Loucy (cell line): ENCODE measurements around the gene PER2.

Experiments used
- H2AFZ ChIP-seq: fragments of 200-600 bp; sonication (generic); 2 replicates; pipeline ENCODE4 v1.6.0; 2016; ENCODE audit warnings: antibody characterized with exemption, mild to moderate bottlenecking, low read length, moderate library complexity
- H3F3A ChIP-seq: fragments of 200-600 bp; 2 replicates; pipeline ENCODE4 v1.6.0; 2016; ENCODE audit warnings: antibody characterized with exemption, low read depth, mild to moderate bottlenecking
- H3K27me3 ChIP-seq: fragments of 200-600 bp; sonication (generic); 2 replicates; pipeline ENCODE4 v1.6.1; 2014; ENCODE audit warnings: low read length, mild to moderate bottlenecking; ENCODE audit not compliant: insufficient read depth, poor library complexity, severe bottlenecking
- H3K36me3 ChIP-seq: fragments of 200-600 bp; sonication (generic); 2 replicates; pipeline ENCODE4 v1.6.1; 2016; ENCODE audit warnings: low read length; ENCODE audit not compliant: insufficient read depth
- H3K4me1 ChIP-seq: fragments of 200-600 bp; sonication (generic); 2 replicates; pipeline ENCODE4 v1.5.1; 2014; ENCODE audit warnings: low read length, mild to moderate bottlenecking; ENCODE audit not compliant: insufficient read depth, poor library complexity, severe bottlenecking
- H3K4me2 ChIP-seq: fragments of 200-600 bp; sonication (generic); 2 replicates; pipeline ENCODE4 v1.6.0; 2014; ENCODE audit warnings: antibody characterized with exemption, low read length, low read depth, mild to moderate bottlenecking; ENCODE audit not compliant: poor library complexity, severe bottlenecking
- H3K4me3 ChIP-seq: fragments of 200-600 bp; sonication (generic); 2 replicates; pipeline ENCODE4 v1.5.1; 2014; ENCODE audit warnings: low read length, mild to moderate bottlenecking, mixed read lengths; ENCODE audit not compliant: poor library complexity, severe bottlenecking
- H3K79me2 ChIP-seq: fragments of 200-600 bp; sonication (generic); 2 replicates; pipeline ENCODE4 v1.6.1; 2014; ENCODE audit warnings: low read length; ENCODE audit not compliant: insufficient read depth
- H3K9ac ChIP-seq: fragments of 200-600 bp; sonication (generic); 2 replicates; pipeline ENCODE4 v1.6.0; 2014; ENCODE audit warnings: mild to moderate bottlenecking, low read depth, low read length, moderate library complexity; ENCODE audit not compliant: poor library complexity, severe bottlenecking
- H3K9me2 ChIP-seq: fragments of 200-600 bp; sonication (generic); replicated peaks from 2 replicates; pipeline ENCODE4 v1.6.1; 2016; ENCODE audit warnings: low read depth, low read length, mixed read lengths
- H3K9me3 ChIP-seq: fragments of 200-600 bp; sonication (generic); 2 replicates; pipeline ENCODE4 v1.6.1; 2014; ENCODE audit warnings: mild to moderate bottlenecking, antibody characterized with exemption, low read length, low read depth; ENCODE audit not compliant: insufficient read depth
- H4K20me1 ChIP-seq: fragments of 200-600 bp; sonication (generic); 2 replicates; pipeline ENCODE4 v1.6.0; 2014; ENCODE audit warnings: antibody characterized with exemption, low read length, mild to moderate bottlenecking; ENCODE audit not compliant: insufficient read depth, poor library complexity, severe bottlenecking
- CTCF ChIP-seq: fragments of 200-600 bp; sonication (generic); conservative IDR thresholded peaks from 2 replicates; pipeline ENCODE4 v1.5.1; 2014; ENCODE audit warnings: mild to moderate bottlenecking, antibody characterized with exemption, low read length
- EZH2phosphoT487 ChIP-seq: fragments of 200-600 bp; IDR thresholded peaks from 2 replicates; pipeline ENCODE4 v1.6.1; 2018; ENCODE audit warnings: antibody characterized with exemption, mild to moderate bottlenecking, moderate library complexity, borderline replicate concordance

Gene PER2

GRCh38 chr2:238233625-238234024 lies 54.8 kb downstream of the PER2 start:
- peaks cover 5% of the 10 kb centered on the region for H3K4me1 ChIP-seq
- H3K79me2 ChIP-seq = no peaks in the 10 kb centered on the region
- H3K36me3 ChIP-seq = no peaks in the 10 kb centered on the region
- no peak overlapping the region for H3K4me2 ChIP-seq
- H3K27me3 ChIP-seq = no peaks in the 10 kb centered on the region
- TF ChIP-seq EZH2phosphoT487 (no peak), CTCF (no peak)
- no peak overlapping the region for H3K4me3 ChIP-seq
- H3K9ac ChIP-seq = no peak overlapping the region
- H2AFZ ChIP-seq = no peak overlapping the region
- H3K9me2 ChIP-seq = no peaks in the 10 kb centered on the region
- no peaks in the 10 kb centered on the region for H4K20me1 ChIP-seq
- no peaks in the 10 kb centered on the region for H3F3A ChIP-seq
- H3K9me3 ChIP-seq = no peaks in the 10 kb centered on the region

GRCh38 chr2:238231809-238232208 lies 56.6 kb downstream of the PER2 start:
- H3K9ac ChIP-seq = no peak overlapping the region

GRCh38 chr2:238231251-238231793 lies 57.1 kb downstream of the PER2 start:
- Histone ChIP-seq H3K27me3 (no peaks in the 10 kb centered on the region), H3K4me3 (no peak overlapping the region), H3K9me3 (no peaks in the 10 kb centered on the region), H3K9me2 (no peaks in the 10 kb centered on the region), H3K4me1 (peaks cover 3% of the 10 kb centered on the region), H3K79me2 (no peaks in the 10 kb centered on the region), H2AFZ (no peak overlapping the region), H3K9ac (no peak overlapping the region), H4K20me1 (no peaks in the 10 kb centered on the region), H3K36me3 (no peaks in the 10 kb centered on the region), H3K4me2 (no peak overlapping the region), H3F3A (no peaks in the 10 kb centered on the region)
- TF ChIP-seq CTCF (no peak), EZH2phosphoT487 (no peak)

More at GRCh38 chr2:238231809-238232208, 56.6 kb downstream of the PER2 start:
- H3K27me3 ChIP-seq = no peaks in the 10 kb centered on the region
- H3K9me2 ChIP-seq = no peaks in the 10 kb centered on the region
- H3K4me1 ChIP-seq = peaks cover 3% of the 10 kb centered on the region
- TF ChIP-seq CTCF (no peak), EZH2phosphoT487 (no peak)
- no peak overlapping the region for H3K4me3 ChIP-seq
- H4K20me1 ChIP-seq = no peaks in the 10 kb centered on the region
- no peaks in the 10 kb centered on the region for H3K36me3 ChIP-seq
- H2AFZ ChIP-seq = no peak overlapping the region
- no peaks in the 10 kb centered on the region for H3K9me3 ChIP-seq
- H3K4me2 ChIP-seq = no peak overlapping the region
- no peaks in the 10 kb centered on the region for H3F3A ChIP-seq
- no peaks in the 10 kb centered on the region for H3K79me2 ChIP-seq
